HFFc6 (cell line): ENCODE measurements around the gene C10orf53. TPM values are rescaled to one million over a fixed set of nuclear protein-coding genes. Genes with fewer than 3 reads are reported as not detected.
A peak's percentile ranks its signal among the peaks of the same experiment; 100 is the strongest.

ENCODE experiments used
- DNase-seq: peaks from one replicate; pipeline ENCODE4 v3.0.0-alpha.2; 2018
- H3K27ac Mint-ChIP-seq: 2 replicates; pipeline ENCODE4 v1.8.0; 2020; ENCODE audit warnings: mild to moderate bottlenecking, mixed read lengths
- H3K27me3 Mint-ChIP-seq: 2 replicates; pipeline ENCODE4 v1.8.0; 2021; ENCODE audit warnings: mild to moderate bottlenecking, moderate library complexity, mixed read lengths; ENCODE audit not compliant: insufficient read depth
- H3K36me3 Mint-ChIP-seq: 2 replicates; pipeline ENCODE4 v1.8.0; 2021; ENCODE audit warnings: low read depth, mixed read lengths
- H3K4me1 Mint-ChIP-seq: 2 replicates; pipeline ENCODE4 v1.8.0; 2020; ENCODE audit warnings: low read depth, mixed read lengths
- H3K4me3 Mint-ChIP-seq: 2 replicates; pipeline ENCODE4 v1.8.0; 2020; ENCODE audit warnings: mild to moderate bottlenecking, moderate library complexity, mixed read lengths
- H3K9me3 Mint-ChIP-seq: 2 replicates; pipeline ENCODE4 v1.8.0; 2020; ENCODE audit warnings: mild to moderate bottlenecking, mixed read lengths
- total RNA-seq, 6 experiments: library from RNA; stranded (reverse); fragmentation: NEBNext Ultra II Directional; extraction: Animal tissue kit (Norgen Biotek cat#: 25700); gene quantifications; 2 replicates in 1 of 6; 3 replicates in 5 of 6; pipeline ENCODE4 v1.2.3, GENCODE V29; 2021
- TF ChIP-seq, protein P1 (sequence below): fragments of 200-600 bp; sonication (generic); IDR thresholded peaks from 2 replicates; pipeline ENCODE4 v1.5.0; 2021; ENCODE audit warnings: antibody characterized with exemption, mild to moderate bottlenecking

The C10orf53 gene
- total RNA-seq, 6 experiments from 2014 or later, result not detected

DNA sequence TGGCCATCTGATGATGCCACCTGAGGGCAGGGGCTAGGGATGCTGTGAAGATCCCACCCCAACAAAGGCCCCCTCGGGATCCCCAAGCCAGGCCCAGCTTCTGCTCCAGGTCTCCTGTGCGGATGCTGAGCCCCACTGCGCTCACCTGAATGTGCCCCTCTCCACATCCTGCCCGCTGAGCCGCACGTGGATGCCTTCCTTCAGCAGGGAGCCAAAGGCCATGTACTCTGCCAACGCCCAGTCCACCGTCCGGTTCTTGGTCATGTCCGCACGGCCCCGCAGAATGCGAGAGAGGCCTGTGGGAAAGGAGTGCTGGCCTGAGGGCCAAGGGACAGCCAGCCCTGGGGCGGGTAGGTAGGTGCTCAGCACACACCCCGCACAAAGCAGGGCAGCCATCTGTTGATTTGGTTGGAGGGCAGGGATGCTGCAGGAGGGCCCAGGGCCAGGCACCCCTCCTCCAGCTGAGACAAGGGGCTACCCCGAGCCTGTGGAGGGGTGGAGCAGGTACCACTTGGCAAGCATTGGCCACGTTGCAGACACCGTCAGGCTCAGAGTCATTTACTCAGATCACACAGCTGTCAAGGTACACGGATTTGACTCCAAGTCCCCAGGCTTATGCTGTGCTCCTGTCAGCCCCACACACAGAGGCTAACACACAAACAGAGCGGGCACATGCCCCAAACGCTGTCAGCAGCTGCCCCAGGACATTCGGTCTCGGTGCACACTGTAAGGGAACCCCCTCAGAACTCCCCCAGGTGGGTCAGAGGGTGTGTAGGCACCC lies 63.4 kb downstream of the C10orf53 start:
- TF ChIP-seq, protein P1, sequence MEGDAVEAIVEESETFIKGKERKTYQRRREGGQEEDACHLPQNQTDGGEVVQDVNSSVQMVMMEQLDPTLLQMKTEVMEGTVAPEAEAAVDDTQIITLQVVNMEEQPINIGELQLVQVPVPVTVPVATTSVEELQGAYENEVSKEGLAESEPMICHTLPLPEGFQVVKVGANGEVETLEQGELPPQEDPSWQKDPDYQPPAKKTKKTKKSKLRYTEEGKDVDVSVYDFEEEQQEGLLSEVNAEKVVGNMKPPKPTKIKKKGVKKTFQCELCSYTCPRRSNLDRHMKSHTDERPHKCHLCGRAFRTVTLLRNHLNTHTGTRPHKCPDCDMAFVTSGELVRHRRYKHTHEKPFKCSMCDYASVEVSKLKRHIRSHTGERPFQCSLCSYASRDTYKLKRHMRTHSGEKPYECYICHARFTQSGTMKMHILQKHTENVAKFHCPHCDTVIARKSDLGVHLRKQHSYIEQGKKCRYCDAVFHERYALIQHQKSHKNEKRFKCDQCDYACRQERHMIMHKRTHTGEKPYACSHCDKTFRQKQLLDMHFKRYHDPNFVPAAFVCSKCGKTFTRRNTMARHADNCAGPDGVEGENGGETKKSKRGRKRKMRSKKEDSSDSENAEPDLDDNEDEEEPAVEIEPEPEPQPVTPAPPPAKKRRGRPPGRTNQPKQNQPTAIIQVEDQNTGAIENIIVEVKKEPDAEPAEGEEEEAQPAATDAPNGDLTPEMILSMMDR, result no peak
- Mint-ChIP-seq H3K27ac (no peak overlapping the region), H3K36me3 (no peaks in the 10 kb centered on the region), H3K4me1 (no peaks in the 10 kb centered on the region), H3K9me3 (no peaks in the 10 kb centered on the region), H3K27me3 (peaks cover 14% of the 10 kb centered on the region), H3K4me3 (no peak overlapping the region)
- DNase-seq, result no peak

DNA sequence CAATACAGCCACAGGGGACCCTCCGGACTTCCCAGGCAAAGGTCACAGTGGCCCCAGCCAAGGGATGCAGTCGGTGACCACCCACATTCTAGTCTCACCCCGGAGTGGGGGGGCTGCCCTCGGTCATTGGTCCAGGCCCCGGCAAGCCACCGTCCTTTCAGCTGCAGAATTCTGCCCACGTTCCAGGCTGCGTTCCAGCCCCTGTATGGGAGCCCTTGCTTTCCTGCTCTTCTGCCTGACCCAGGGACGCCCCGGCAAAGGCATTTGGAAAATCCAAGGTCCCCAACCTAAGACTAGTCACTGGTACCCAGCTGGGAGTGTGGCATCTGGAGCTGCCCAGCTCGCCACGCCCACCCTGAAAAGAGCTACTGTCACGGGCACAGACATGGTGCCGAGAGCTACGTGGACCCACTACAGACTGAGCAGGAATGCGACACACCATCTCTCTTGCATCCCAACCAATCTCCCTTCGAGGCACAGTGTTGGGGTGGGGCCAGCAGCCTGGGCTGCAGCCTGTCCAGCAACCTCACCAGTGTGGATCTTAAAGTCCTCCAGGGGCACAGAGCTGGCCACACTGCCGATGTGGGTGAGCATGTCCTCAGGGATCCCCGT lies 64.1 kb downstream of the C10orf53 start:
- H3K4me3 Mint-ChIP-seq, result no peak overlapping the region
- no peak for DNase-seq
- no peaks in the 10 kb centered on the region for H3K4me1 Mint-ChIP-seq
- TF ChIP-seq, protein P1, result no peak
- no peaks in the 10 kb centered on the region for H3K9me3 Mint-ChIP-seq
- no peaks in the 10 kb centered on the region for H3K36me3 Mint-ChIP-seq
- H3K27me3 Mint-ChIP-seq, result peaks cover 15% of the 10 kb centered on the region
- no peak overlapping the region for H3K27ac Mint-ChIP-seq

DNA sequence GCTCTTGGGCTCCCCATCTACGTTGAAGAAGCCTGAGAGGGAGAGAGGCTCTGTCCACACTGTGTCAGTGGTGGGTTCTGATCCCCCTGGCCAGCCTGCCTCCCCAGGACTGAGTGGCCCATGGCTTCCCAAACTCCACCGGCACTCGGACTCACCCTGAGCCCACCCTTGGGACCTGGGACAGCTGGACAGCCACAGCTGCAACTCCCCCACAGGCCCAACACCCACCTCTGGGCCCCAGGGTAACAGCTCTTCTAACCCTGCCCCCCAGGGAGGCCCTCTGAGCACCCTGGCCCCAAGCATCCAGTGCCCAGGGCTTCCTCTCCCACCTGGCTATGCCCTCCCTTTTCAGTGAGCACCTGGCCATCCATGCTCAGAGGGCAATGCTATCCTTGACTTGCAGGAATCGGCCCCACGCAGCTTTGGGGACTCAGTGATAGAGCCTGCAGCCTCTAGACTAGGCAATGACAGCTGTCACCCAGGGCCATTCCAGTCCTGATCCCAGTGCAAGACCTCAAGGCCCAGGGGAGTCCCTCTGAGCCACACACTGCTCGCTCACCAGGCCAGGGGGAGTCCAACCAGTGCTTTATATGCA lies 64.7 kb downstream of the C10orf53 start:
- no peak overlapping the region for H3K4me3 Mint-ChIP-seq
- peaks cover 19% of the 10 kb centered on the region for H3K27me3 Mint-ChIP-seq
- no peak for DNase-seq
- TF ChIP-seq, protein P1, result no peak
- no peaks in the 10 kb centered on the region for H3K36me3 Mint-ChIP-seq
- H3K9me3 Mint-ChIP-seq, result no peaks in the 10 kb centered on the region
- no peak overlapping the region for H3K27ac Mint-ChIP-seq
- no peaks in the 10 kb centered on the region for H3K4me1 Mint-ChIP-seq

DNA sequence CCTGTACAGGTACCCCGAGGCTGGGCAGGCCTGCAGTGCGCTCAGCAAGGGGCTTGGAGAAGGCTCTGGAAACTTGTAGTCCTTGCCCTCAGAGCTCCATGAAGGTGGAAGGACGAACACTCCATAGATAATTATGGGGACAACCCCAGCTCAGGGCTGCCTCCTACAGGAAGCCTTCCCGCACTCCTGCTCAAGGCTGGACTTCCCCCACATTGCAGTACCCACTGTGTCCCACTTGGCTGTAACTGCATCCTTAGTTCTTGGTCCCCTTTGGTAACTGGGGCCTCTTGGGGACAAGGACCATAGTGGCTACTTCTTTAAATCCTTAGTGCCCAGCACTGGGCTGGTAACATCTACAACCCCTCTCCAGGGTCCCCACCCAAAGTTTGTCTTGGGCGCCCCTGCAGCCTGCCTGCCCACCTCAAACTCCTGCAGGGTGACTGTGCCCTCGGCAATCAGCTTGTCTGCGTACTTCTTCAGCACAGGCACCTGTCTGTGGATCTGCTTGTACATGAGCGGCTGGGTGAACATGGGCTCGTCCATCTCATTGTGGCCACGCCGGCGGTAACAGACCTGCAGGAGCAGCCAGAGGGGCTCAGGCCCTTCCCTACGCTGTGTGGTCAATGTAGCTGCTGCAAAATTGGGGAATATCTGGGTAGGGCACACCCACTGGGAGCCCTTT lies 65.6 kb downstream of the C10orf53 start:
- no peak overlapping the region for H3K4me3 Mint-ChIP-seq

DNA sequence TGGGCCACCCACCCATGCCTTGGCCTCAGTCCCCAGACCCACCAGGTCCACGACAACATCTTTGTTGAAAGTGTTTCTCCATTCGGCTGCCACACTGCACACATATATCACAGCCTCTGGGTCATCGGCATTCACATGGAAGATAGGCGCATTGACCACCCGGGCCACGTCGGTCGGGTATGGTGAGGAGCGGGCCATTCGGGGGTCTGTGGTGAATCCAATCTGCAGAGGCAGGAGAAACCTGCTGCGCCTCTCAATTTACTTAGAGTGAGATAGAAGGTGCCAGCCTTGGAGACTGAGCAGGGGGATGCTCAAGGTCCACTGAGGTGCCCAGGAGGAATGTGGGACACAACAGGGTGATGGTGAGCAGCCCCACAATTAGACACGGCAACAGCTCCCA lies 66.3 kb downstream of the C10orf53 start:
- no peaks in the 10 kb centered on the region for H3K36me3 Mint-ChIP-seq
- H3K27me3 Mint-ChIP-seq, result peaks cover 25% of the 10 kb centered on the region
- TF ChIP-seq, protein P1, result no peak
- no peak overlapping the region for H3K4me3 Mint-ChIP-seq
- no peaks in the 10 kb centered on the region for H3K4me1 Mint-ChIP-seq
- H3K27ac Mint-ChIP-seq, result no peak overlapping the region
- no peak for DNase-seq
- H3K9me3 Mint-ChIP-seq, result no peaks in the 10 kb centered on the region

More for the DNA sequence above, 65.6 kb downstream of the C10orf53 start:
- Mint-ChIP-seq H3K4me1 (no peaks in the 10 kb centered on the region), H3K36me3 (no peaks in the 10 kb centered on the region), H3K9me3 (no peaks in the 10 kb centered on the region), H3K27ac (no peak overlapping the region), H3K27me3 (peaks cover 18% of the 10 kb centered on the region)
- no peak for DNase-seq
- TF ChIP-seq, protein P1, result peak; percentile 21; the same call in 1 of the 2 replicates
